GM21381 (cell line): Measurements from ENCODE around the gene EPS15.
"Not testable (repeated sequence)": the region's sequence is repeated elsewhere in the genome, so short reads cannot be mapped to it uniquely, and the experiment has no call there.

ENCODE experiments used
- ATAC-seq: cut with Tn5 transposase; IDR thresholded peaks from one replicate; pipeline ENCODE4 v1.9.1; 2021; ENCODE audit warnings: mild to moderate bottlenecking, moderate library complexity; ENCODE audit not compliant: unreplicated experiment

EPS15 gene

DNA sequence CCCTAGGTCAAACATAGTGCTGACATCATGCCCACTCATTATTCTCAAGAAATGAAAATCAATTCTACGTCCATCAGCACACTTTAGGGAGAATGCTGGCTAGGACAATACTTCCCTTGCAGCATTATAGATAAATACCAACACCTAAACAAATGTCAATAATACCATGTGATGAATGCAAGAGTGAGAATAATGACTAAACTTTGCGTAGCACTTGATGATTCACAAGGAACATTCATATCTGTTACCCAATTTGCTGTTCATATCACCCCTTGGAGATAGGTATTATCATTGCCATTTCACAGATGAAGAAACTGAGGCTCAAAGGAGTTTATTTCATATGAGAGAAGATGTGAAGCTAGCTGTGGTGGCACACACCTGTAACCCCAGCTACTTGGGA, 24.8 kb upstream of the EPS15 start:
- no peak for ATAC-seq

DNA sequence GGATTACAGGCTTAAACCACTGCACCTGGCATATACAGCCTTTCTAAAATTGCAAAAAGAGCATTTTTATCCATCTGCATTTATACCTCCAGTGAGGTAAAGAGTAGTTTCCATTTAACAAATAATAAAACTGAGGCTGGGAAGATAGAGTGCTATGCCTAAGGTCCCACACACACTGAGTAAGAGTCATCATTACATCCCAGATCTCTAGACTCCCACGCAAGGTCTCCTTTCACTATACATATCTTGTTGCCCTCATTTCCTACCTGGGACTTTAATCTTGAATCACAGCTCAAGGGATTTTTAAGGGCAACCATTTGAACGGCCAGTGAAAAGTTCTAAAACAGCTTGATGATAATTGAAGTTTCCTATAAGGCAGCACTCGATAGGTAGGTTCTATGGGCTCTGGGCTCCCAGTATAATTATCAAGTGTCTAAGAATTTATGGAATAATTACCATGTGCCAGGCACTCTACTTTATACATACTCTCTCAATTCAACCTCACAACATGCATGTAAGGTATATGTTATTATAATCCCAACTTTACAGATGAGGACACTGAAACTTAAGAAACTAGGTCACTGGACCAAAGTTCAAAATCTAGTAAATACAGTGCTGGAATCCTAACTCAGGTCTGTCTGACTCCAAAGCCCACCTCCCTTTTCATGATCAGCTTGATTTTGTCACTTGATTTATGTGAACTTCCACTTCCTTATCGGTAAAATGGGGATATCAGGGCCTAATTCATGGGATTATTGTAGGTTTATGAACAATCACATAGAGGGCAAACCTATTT, 23.3 kb upstream of the EPS15 start:
- no peak for ATAC-seq

DNA sequence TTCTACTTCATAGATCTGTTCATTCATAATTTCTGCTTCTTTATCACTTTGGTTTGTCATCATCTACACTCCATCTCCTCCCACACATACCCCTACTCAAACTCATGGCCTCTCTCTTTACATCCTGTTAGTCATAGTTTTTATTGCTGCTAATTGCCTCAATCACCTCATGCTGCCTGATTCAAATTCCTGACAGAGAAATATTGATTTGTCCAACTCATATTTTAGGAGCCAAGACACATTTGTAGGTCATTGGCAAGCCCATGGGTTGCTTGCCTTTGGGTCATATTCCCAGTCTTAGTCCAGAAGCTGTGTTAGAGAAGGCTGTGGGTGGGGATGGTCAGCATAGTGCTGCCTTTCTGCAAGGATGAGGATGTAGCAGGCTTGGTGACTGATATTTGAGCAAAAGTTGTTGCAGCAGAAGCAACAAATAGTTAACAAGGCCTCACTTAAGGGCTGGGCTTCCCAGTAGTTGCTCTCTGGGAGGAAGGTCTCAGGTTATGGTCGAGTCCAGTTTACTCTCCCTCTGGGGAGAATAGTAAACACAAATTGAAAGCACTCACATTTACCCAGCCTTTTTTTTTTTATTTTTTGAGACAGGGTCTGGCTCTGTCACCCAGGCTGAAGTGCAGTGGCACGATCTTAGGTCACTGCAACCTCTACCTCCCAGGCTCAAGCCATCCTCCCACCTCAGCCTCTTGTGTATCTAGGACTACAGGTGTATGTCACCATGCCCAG, 22.4 kb upstream of the EPS15 start:
- no peak for ATAC-seq

DNA sequence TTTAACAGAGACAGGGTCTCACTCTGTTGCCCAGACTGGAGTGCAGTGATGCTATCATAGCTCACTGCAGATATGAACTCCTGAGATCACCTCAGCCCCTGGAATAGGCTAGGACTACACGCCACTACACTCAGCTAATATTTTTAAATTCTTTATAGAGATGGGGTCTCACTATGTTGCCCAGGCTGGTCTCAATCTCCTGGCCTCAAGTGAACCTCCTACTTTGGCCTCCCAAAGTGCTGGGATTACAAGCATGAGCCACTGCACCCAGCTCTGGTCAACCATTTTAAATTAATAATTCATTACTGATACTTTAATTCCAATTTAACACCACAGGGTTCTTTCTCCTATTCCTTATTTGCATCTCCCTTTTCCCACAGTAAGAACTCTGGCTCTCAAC, 18.5 kb upstream of the EPS15 start:
- no peak for ATAC-seq

DNA sequence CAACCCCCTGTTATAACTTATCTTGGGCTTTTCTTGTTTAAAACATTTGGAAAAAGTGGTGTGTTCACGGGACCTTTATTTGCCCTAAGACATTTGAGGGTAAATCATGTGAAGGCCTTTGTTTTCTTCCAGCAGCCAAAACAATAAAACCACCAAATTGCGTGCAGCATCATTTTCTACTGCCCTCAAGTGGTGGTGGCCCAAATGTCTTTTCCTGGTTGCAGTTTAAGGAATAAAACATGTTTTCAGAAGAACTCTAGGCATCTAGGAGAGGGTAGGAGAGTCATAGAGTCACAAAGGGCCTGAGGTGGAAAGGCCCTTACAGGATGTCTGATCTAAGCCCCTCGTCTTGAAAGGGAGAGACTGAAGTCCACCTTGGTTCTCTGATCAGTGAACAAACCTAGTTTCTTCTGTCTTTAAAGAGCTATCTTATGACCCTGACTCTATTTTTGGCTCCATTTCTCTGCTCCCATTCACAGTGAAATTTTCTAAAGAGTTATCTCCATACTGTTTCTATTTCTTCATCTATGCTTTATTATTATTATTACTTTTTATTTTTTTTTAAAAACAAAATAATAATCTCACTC, 16.0 kb upstream of the EPS15 start:
- no peak for ATAC-seq

DNA sequence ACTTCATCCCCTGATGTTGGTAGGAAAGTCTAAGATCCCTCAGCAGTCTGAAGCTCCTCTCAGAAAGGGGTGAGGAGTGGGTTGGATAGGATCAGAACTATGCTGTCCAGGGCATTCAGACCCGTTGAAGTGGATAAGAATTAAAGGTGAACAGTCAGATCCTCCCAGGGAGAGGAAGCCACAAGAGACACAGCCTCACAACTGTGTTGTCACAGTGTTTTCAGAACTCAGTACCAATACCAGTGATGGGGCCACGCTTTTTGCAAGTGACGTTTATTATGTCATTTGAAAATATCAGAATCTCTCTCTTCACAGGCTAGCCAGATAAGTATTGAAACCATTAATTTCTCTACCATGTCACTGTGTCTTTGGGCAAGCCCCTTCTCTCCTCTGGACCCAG, 15.4 kb upstream of the EPS15 start:
- no peak for ATAC-seq

DNA sequence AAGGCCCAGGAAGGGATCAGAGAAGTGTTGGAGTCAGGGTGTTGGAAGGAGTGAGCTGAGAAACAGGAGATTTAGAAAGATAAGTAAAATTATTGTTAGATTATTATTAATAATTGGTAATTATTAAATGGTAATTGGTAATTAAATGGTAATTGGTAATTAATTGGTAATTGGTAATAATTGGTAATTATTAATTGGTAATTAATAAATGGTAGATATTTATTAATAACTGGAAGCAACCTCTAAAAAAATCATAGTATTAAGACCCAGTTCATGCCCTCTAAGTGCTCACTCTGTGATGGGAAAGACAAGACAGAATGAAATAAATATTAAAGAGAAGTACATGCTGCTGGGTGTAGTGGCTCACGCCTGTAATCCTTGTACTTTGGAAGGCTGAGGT, 13.8 kb upstream of the EPS15 start:
- no peak for ATAC-seq

DNA sequence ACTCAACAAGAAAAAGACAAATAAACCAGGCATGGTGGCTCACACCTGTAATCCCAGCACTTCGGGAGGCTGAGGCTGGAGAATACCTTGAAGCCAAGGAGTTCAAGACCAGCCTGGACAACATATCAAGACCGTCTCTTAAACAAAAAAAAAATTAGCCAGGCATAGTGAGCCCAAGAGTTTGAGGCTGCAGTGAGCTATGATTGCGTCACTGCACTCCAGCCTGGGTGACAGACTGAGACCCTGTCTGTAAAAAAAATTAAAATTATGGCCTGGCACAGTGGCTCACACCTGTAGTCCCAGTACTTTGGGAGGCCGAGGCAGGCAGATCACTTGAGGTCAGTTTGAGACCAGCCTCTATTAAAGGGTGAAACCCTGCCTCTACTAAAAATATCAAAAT, 11.4 kb upstream of the EPS15 start:
- not testable (repeated sequence) for ATAC-seq

DNA sequence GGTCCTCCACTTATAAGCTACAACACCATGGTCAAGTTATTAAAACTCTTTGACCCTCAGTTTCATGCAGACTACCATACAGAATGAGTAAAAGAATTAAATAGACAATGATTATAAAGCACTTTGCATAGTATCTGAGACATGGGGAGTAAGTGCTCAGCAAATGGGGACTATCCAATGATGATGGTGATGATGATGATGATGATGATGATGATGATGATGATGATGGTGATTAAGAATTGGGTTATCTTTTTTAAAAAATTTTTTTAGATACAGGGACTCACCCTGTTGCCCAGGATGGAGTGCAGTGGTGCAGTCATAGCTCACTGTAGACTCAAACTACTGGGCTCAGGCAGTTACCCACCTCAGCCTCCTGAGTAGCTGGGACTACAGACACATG, 8.1 kb upstream of the EPS15 start:
- no peak for ATAC-seq

DNA sequence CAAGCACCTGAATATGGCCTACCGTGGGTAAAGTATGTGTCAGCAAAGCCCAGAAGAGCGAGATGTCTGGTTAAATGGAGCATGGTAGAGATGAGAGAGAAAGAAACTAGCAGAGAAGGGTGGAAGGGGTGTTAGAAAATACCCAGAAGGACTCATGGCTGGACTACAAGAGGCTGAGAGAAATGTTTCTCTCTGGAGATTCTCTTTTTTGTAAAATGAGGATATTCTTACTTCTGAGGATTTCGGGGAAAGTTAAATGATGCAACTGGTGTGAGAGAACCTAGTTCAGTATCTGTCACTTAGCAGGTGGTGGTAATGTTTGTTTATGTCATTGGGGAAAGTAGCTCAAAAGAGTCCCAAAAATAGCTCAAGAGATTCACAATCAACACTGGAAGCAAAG, 7.2 kb upstream of the EPS15 start:
- ATAC-seq = peak; percentile 55

DNA sequence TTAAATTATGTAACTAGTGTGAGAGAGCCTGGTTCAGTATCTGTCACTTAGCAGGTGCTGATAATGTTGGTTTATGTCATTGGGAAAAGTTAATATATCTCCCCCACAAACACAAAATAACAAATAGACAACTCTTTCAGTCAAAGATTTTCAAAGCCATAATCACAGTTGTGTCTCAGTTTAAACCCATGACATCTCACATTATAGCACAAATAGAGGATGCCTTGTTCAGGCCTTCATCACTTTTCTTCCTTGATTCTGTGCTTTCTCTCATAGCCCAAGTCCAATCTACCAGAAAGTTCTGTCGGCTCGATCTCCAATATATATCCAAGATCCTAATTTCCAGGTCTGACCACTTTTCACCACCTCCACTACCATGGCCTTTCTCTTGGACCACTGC, 6.2 kb upstream of the EPS15 start:
- ATAC-seq = no peak

DNA sequence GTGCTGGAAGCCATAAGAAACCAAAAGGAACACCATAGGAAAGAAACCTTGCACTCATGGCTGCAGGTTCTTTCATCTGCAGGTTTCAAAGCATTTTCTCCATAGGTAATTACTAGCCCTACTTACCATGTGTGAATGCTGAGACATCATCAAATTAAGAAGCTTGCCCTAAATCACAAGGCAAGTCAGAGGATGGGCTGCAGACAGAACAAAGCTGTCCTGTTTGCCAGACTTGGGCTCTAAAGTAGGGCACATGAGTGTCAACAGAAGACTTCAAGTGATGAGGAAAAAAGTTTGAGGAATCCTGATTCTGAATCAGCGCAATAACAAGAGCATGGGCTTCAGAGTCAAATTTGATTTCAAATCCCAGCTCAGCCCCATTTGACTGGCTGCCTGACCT, 5.8 kb upstream of the EPS15 start:
- no peak for ATAC-seq

DNA sequence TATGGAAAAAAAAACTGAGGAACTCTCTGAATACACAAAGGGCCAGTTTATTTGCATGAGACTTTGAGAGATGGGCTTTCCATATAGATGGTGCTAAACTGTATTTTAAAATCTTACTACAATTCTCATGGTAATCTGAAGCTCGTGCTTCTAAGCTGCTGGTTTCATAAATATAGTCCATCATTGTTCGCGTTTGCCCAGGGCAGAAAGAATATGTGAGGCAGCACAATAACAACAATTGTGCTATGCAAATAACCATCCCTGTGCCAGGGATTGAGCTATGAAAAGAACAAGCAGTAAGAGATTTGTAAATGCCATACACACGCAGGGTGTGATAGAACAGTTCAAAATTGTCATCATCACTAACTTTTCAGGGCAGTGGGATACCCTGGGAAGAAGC, 4.9 kb upstream of the EPS15 start:
- ATAC-seq = no peak

DNA sequence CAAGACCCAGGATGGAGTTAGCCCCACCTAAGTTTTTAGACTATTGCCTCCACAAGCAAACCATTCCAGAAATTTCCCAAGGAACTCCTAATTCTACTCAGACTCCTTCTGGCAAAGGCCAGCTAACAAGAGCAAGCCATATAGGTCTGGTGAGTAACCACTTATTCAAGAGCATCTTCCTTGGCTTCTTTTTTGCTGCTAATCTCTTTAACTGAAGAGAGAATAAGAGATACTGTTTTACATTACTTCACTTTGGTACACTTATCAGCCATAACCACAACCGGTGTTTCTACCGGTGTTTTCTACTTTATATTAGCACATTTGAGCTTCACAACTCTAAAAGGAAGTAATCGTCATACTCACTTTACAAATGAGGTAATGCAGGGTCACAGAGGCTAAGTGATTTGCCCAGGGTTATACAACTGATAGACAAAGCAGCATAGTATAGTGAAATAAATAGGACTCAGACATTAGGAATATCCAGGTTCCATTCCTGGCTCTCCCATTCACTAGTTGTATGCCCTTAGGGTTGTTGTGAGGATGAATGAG, 1.7 kb upstream of the EPS15 start:
- no peak for ATAC-seq

DNA sequence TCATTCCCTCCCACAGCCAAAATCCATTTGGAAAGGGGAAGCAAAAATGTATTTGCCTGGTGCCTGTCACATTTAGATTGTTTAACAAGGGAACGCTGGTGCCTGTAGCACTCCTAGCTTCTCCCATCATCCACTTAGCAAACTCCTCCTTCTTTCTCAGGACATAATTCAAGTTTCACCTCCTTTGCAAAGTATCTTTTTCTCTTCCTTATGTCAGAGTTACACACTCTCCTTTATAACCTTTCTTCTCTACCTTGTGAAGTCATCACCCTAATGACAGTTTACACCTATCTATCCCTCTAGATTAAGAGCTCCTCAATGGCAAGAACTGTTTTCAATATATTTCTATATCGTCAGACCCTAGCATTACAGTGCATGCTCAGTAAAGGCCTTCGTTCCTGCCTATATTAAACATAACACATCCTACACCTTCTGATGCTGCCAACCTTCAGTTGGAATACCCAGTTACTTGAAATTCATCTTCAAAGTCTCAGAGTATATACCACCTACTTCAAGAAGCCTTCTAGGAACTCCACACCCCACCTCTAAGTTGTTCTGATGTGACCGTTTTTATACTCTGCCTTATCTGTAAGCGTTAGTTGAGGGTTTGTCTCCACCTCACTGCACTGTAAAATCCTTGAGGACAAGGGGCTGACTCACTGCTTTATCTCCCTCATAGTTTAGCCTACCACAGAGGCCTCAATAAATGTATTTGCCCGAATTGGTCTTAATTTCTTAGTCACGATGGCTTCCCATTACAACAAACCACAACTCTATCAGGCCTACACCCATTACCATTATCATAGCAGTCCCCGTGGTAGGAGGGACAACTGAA, 1.0 kb upstream of the EPS15 start:
- no peak for ATAC-seq

DNA sequence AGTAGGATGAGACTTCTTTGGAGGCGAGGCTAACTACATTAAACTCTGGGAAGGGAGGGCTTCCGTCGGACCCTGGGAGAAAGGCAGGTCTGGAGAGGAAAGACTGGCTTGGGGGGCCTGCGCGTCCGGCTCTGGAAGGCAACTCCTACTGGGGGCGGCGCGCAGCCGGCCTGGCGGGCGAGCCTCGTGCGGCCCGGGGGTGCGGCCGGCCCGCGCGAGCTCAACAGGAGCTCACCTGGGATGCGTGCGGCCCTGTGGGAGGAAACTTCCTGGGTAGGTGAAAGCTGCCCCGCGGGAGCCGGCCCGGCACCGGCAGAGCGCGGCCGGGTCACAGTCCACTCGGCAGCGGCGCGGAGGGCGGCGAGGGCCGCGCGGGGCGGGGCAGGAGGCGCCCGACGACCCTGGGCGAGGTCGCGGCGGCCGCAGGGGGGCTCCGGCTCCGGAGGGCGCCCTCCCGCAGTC, 449 bp downstream of the EPS15 start:
- ATAC-seq = peak; percentile 26

DNA sequence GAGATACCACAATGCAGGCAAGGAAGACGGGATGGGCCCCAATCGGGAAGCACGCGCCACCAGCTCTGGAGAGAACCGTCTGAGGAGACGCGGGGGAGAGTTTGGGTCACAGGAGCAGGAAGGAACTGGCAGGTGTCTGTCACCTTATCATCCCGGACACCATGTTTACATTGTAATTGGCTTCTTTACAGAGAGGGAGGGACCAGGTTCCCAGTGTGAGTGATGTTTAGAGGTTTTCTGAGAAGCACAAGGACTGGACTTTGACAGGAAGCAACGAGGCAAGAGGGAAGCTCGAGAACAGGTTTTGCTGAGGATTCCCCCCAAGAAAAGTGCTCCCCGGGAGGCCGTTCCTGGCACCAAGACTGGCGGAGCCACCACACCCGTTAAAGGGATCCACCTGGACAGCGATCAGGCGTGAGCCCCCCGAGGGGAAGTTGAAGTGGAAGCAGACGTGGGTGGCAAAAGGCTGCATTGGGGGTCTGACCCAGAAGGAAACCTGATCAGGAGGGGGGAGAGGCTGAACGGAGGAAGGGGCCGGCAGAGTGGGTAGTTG, 957 bp downstream of the EPS15 start:
- peak; percentile 39 for ATAC-seq

DNA sequence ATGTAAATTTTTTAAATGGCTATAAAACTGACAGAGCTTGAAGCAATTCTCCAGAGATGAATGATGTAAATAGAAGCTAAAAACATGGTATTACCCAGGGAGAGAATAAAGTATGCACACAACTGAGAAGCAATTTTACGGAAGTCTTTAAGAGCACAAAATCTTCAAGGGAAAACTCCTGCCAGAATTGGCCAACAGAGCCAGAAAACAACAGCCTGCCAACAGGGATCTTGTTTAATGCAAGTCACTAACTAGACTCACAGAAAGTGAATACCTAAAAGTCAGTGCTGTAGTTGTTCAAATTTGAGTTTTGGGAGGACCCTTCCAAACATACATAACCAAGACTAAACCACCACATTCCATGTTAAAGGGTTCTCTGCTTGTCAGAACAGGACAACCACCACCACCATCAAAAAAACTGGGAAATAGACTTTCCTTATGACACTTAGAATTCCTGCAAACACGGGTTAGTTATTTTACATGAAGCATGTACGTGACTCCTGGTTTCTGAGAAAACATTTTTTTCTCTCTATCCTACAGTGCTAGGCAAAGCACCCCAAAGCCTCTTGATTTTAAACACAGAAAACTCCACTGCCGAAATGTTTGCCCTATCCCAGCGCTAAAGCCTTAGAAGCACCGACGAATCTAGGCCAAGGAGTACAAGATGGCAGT, 1.6 kb downstream of the EPS15 start:
- ATAC-seq = no peak

DNA sequence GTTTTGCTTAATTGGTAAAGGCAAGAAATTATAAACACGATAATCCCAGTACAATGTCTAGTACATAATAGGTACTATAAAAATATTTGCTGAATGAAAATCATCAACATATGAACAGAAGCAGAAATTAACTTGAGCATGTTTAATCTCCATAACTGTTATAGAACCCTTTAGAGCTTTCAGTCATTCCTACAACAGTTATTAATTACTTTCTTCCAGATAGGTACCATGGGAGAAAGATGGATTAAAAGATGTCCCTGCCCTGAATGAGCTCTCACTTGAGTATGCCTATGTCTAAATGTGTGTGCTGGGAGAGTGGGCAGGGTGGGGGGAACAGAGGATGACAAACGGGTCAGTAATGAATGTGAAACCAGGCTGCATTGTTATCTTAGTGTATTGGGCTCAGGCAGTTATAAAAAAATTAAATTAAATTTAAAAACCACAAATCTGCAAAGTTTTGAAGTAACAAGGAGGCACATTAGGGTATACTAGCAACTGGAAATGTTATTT, 2.4 kb downstream of the EPS15 start:
- no peak for ATAC-seq
